ENCODE measurements around the gene SIX3.

Gene SIX3

DNA sequence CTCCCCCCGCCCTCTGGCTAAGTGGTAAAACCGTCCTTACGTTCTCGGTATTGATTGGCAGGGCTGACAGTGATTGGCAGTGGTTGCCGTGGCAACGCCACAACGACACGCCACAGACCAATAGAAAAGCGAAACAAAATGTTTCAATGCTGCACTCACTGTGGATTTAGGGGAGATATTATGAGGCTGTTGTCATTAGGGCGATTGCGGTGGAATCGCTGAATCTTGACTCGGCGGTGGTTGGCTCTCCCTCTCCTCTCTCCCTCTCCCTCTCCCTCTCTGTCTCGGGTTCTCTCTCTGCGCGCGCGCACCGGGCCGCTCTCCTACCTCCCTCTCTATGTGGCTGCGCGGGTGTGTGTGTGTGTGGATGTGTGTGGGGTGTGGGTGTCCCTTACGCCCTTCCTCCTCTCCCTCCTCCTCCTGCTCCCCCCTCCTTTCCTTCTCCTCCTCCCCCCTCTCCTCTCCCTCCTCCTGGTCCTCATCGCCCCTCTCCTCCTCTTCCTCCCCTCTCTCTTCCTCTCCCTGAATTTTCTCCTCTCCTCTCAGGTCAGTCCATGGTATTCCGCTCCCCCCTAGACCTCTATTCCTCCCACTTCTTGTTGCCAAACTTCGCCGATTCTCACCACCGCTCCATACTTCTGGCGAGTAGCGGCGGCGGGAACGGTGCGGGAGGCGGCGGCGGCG, at the start of gene SIX3:
Gene SIX3, plus strand, starts transcription at position 152 of the 684 bp plus-strand sequence. Its CDS starts 403 bp downstream, at position 555.
- no peak for DNase-seq (ENCODE audit: low spot score)

DNA sequence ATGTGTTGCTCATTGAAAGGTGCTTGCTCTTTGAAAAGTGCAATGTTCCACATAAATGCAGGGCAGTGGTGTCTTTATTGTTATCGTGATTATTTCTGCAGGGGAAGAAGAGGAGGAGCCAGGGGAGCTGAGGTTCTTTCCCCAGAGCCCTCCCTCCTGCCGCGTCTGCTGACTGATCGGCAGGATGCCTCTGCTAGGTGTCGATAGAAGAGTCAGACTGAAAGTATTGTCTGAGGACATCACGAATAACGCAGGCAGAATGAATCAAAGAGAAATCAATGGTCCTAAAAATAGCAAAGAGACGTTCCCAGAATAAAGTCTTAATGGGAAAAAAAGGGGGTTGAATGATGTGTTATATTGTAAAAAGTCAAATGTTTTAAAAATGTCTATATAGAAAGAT, 47.4 kb upstream of the SIX3 start:
- no peak for DNase-seq (ENCODE audit: low spot score)

DNA sequence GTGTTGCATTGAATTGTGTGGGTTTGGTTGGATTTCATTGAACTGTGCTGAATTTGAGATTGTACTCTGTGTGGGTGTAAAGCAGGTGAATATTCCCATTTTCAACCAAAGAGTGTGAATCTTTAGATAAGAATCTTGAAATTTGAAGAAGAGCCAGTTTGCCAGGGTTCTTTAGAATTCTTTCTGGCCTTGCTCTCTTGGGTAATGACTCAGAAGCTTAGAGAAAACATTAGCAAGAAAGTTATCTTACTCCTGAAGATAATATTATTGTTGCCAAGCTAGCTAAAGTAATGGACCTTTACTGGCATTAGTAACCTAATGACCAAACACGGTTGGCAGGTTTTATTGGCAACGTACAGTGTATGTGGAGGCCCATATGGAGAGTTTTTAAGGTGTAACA, 46.4 kb upstream of the SIX3 start:
- no peak for DNase-seq (ENCODE audit: low spot score)

DNA sequence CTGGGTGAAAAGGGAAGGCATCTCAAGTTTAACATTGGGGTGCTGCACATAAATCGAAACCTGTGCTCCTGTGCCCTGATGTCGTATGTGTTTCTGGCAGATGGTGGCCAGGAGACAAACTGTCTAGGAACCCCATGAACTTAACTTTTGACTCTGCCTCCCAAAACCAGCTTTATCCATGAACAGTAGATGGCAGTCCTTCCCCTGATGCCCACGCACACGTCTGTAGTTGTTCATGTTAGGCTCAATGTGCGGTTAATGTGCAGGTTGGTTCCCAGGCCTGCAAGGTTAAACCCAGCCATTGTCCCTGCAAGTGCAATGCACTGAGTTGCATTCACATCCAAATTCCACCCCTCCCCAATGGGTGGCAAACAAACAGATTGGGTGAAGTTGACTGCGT, 44.1 kb upstream of the SIX3 start:
- no peak for DNase-seq (ENCODE audit: low spot score)

DNA sequence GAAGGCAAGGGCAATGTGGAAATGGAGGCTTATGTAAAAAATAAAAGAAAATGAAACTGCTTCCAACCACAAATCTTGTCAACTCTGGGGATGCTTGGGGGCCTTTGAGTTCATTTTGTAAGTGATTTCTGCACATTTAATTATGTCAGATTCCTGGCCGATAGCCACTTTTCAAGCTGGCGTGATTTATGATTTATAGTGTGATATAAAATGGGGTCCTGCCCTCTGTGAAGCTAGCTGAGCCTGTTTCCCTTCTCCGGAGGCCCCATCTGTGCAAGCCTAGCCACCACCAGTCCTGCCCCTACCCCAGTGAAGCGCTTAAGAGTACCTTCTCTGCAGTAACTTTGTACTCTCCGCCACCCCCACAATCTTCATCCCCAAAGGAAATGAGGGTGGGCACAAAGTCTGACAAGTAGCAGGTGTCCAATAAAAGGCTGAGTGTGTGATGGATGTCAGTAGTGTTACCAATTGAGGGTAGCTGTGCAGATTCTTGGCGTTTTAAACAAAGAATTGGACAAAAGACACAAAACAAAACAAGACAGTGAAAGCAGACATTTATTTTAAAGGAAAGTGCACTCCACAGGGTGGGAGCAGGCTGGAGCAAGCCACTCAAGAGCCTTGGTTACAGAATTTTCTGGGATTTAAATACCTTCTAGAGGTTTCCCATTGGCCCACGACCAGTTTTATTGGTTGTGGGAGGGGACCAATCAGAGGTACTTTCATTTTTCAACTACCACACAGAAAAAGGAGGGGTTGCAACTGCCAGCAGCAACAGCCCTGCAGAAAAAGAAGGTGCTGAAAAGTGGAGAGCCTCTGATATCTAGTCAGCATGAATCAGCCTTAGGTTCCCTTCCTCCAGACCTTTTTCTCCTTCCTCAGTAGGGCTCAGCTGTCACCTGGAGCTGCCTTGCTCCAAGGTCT, 39.0 kb upstream of the SIX3 start:
- DNase-seq (ENCODE audit: low spot score): no peak

DNA sequence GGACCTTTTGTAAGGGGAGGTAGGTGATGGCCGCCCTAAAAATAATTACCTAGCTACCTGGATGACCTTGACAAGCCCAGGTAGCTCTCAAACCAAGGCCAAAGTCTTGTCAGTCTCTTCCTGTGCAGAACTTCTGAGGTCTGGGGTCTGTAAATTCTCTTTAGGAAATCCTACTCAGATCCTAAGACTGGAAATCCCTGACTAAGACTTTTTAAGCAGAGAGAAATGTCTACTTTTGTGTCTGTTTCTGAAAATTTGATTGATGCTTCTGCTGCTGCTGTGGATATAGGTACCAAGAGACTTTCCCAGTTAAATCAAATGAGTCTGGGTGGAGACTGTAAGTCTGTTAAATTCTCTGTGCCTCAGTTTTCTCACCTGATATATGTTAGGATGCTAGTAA, 36.9 kb upstream of the SIX3 start:
- DNase-seq (ENCODE audit: low spot score): no peak

DNA sequence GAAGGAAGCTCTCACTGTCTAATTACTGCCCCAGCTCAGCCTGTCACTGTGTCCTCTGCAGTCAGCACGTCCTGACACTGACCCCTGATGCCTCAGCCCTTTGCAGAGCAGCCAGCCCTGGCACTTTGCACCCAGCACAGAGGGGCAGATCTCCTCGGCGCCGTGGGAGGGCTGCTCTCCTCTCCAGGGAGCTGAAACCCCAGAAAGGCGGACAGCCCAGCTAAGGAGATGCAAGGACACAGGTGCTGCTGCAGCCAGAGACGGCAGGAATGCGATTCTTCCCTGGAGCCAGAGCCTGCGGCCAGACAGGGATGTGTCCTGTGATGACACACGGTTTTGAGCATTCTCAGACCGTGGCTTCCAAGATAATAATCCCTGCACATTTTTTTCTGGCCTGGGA, 34.5 kb upstream of the SIX3 start:
- no peak for DNase-seq (ENCODE audit: low spot score)

DNA sequence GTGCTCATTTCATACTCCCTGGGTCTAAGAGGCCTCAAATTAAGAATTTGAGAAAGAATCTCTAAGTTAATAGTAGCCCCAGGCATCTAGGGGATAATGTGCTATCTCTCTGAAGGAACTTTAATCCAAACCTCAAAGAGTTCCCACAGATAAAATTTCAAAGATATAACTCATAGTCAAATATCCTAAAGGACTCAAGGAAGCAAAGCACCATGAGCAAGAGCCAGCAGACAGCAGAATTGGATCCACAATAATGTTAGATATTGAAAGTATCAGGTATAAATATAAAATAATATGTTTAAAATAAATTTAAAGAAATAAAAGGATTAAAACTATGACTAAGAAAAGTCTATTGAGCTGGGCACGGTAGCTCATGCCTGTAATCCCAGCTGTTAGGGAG, 31.7 kb upstream of the SIX3 start:
- DNase-seq (ENCODE audit: low spot score): no peak

DNA sequence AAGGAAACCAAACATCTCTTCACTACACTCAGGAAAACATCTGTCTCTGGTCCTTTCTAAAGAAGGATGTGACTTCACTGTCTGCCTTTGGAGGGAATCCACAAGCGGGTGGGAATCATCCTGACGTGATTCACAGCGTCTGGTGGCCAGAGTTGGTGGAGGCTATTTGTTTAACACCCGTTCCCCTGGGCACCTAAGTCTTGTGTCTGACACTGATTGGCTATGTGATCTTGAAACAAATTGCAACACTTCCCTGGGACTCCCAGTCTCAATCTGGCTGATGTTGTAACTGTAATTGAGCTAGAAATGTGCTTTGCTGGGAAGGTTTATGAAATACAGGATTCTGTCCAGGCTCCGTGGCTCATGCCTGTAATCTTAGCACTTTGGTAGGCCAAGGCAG, 28.8 kb upstream of the SIX3 start:
- no peak for DNase-seq (ENCODE audit: low spot score)

DNA sequence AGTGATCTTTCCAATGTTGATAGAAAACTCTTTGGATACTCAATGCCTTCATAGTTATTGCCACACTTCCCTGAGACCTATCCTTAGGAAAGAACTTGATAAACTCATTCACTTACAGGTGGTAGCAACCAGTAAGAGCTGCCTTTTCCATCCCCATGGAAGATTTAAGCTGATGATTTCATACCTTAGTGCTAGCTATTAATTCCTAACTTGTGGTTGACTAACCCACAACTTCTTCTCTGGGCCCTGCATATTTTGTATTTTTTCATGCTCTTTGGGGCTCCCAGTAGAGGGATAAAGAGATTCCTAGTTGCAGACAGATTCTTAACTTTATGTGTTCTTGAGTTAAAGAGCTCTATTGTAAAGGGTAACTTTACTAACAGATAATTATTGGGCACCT, 25.2 kb upstream of the SIX3 start:
- no peak for DNase-seq (ENCODE audit: low spot score)

DNA sequence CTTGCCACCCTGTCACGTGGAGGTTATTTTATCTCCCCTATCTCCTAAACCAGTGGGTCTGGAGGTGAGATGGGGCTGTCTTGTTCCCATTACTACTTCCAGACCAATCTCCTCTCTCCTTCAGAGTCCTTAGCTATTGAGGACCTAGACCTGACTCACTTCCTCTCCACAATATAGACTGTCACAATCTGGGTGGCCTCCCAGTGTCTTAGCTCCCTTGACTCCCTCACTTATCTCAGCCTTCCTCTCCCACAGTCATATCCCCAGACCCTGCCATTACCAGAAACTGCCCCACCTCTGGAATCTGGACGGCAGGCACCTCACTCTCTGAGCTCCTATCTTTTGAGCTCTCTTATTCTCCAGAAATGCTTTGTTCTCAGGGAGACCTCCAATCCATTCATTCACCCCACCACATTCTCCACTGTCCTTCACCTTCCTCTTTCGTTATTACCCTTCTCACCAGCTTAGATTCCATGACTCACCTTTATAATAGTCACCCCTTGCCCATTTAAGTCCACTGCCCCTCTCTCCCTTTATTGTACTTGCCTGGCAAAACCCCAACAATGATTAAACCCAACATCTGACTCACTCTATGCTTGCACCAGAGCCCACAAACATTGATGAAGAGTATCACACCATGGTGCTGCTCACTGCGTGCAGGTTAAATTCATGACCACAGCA, 23.3 kb upstream of the SIX3 start:
- DNase-seq (ENCODE audit: low spot score): no peak

DNA sequence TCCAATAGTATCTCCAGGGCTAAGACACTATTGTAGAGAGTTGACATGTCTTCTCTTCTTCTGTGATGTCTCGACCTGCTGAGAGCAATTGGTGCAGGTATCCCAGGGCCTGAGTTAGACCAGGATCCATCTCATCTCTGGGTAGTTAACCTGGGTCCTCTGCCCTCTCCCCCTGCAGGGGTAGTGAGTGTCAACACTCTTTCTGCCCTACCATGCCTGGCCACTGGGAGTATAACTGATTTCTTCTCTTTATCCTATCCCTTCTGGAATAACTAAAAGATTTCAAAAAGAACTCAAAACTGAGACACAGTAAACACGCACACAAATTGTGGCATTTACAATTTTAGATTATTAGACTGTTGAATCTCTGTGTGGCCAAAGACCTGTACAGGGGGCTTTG, 20.8 kb upstream of the SIX3 start:
- DNase-seq (ENCODE audit: low spot score): no peak

DNA sequence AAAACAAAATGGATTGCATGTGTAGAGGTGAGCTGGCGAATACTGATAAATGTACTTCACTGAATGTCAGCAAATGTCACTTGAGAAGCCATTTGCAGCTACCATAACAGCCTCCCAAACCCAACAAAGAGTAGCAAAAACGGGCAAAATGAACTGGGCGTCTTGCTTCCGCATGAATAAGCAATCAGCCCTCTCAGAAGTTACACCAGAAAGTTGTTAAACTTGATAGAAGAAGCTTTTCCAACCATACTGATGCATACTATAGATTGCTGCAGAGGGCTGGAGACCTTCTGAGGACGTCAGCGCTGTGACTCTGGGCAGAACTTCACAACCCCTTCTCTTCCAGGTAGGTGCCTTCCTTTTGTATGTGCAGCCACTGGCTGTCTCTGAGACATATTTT, 18.7 kb upstream of the SIX3 start:
- no peak for DNase-seq (ENCODE audit: low spot score)

DNA sequence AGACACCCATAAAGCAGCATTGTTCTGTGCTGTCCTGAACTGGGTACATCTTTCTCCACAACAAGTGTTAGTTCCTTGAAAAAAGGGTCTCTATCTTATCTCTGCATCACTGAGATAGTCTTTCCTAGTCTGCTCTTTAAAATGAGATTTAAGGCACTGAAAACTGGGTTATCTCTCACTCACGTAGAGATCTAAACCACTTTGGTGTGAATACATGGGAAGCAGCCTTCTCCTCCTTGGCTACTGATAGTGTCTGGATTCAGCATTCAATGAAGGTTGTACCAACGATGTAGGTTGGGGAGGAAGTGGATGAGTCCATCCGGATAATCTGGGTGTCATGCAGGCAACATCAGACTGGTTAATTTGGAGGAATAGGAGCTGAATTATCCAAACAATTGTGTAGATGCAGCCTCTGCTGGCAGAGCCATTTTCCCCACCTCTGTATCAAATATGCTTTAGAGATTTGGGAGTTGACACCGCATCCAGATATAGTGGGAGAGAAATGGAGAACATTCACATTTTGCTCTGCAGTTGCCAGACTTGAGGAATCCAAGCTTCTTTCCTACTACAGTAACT, 15.9 kb upstream of the SIX3 start:
- DNase-seq (ENCODE audit: low spot score): no peak

DNA sequence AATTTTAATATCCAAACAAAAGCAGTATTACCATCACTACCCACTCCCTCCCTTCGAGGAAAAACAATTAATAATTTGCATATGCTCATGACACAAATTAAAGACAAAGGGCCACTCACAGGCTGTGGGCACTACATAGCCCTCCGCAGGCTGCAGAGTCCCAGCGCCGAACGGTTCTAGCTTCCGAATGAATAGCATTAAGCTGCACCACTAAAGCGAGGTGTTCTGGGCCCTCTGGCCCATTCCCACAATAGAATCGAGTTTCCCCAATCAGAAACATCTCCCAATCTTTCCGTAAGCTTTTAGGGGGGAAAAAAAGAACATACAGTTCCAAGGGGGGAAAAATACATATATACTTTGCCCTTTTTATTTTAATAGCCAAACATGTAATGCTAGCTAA, 14.5 kb upstream of the SIX3 start:
- DNase-seq (ENCODE audit: low spot score): no peak

DNA sequence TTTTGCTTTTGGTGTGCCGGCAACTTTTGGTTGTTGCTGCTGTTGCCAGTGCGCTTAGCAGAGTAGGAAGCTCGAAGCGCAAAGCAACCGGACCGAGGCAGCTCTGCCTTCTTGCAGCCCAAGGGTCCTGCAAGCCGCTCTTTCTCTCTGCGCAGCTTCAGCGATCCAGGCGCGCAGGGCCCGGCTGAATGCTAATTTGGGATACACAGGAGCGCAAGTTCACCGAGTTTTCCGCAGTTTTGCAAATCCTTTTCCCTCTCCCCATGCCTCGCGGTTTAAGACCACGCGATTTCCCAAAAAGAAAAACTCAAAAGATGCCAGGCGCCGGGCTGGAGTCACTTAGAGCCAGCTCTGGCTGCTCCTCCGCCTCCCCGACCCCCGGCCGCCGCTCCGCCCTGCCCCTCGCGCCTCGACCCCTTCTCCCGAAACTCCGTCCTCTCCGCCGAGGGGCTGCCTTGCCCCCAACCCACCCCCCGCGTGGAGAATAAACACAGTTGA, 13.5 kb upstream of the SIX3 start:
- no peak for DNase-seq (ENCODE audit: low spot score)

DNA sequence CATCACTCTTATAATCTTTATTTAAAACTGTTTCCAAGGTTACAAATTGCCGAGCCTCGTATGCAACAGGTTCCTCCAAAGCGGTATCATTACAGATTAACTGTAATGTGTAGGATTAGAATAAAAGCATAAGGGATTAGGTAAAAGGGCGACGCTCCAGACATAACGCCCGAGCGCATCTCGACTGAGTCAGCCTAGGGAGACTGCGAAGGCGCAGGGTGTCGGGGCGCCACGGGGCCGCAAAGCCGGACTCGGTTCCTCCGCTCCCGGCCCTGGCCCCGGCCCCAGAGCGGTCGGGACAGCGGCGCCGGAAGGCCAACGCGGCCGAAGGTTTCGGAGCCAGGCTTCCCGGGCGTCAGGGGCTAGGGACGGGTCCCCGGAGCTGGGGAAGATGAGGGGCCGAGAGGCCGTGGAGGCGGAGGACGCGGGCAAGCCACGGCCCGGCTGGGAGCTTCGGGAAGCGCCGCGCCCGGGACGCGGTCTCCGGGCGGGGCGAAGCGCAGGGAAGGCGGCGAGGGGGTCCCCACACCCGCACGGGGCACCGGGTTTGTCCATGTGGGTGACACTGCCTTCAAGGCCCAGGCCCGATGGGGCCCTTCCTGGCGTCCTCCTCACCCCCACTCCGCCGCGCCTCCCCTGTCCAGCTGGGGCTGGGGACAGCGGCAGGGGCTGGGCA, 12.9 kb upstream of the SIX3 start:
- no peak for DNase-seq (ENCODE audit: low spot score)

DNA sequence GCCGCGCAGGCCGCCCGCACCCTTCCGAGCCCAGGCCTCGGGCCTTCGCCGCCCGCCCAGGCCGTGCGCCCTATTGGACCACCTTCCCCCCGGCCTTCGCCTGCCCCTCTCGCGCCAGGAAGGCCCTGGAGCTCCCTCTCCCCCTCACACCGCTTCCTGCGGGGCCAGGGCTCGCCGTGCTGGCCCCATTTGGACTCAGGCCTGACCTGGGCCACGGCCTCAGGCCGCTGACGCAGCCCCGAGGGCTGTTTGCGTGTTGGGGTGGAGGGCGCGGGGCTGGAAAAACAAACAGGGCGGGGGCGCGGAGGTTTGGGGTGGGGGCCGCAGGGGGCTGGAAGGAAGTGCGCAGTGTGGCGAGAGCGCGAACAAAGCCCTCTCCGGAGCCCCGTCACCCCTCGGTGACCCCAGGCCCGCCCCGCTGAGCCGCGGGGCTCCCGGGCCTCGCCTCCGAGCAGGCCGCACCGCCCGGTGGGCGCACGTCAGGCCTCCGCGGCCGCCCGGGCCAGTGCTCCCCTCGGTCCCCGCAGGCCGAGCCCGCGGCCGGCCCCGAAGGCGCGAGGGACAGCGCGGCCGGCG, 12.3 kb upstream of the SIX3 start:
- no peak for DNase-seq (ENCODE audit: low spot score)

DNA sequence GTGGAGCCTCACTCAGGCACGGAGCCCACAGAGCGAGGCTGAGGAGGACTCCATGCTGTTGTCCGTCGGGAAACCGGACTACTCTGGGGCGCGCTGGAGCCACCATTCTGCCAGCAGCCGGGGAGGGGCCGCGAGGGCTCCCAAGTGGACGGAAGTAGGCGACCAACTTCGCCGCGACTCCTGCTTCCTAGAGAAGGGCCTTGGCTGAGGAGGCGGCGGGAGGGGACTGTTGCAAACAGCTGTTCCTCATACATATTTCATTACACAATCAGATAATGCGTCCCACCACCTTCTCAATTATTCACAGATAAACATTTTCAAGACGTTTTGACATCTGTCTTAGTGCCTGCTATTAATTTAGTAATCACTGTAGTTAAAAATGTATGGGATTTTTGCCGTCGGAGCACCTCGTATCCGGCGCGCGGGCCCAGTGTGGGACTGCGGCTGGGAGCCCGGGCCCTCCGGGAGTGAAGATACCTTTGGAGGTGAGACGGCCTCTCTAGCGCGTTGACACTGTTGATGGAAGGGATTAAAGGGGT, 11.7 kb upstream of the SIX3 start:
- no peak for DNase-seq (ENCODE audit: low spot score)

DNA sequence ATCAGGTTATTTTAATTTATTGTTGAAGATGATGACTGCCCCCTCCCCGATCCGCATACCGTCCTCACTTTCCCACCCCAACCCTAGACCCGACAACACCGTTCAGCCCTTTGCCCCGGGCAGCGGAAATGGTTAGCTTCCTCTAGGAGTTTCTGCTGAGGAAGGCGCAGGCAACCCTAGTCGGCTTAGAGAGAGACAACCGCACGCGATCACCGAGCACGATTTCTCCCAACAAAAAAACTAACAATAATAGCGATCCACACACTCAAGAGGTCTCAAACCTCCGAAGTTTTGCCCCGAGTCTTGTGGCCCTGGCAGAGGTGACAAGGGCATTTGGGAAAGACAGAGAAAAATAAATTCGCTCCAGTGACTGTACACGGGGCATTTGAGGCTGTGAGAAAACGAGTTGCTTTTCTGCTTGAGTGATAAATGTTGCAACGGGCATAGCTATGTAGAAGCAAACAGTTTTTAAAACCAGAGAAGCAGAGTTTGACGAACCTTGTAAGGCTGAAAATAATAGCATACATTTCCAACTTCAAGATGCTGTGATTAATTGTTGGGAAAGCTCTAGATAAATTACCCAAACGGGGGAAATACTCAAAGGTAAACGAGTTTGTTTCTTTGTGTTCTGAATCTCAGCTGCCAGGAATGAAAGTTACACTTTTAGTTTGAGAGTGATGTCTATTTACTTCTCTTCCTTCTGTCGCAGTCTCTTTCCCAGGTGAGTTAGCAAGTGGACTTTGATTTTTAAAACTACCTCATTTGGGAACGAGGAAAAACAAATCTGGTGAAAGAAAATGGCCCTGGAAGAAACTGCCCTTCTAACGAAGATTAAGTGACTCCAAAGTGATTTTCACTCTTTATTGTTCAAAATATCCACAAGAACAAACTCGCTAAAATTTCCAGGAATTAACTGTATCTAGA, 11.0 kb upstream of the SIX3 start:
- no peak for DNase-seq (ENCODE audit: low spot score)
